Gastrocnemius medialis (tissue), 4 donors: ENCODE results near the gene NECTIN2.

Source experiments
- CTCF ChIP-seq, 5 experiments: fragments of 450-650 bp in 3 of 5; fragments of 200-600 bp in 2 of 5; sonication (generic) in 2 of 5; IDR thresholded peaks in 4 of 5; conservative IDR thresholded peaks in 1 of 5; 1 replicate in 4 of 5; 2 replicates in 1 of 5; pipeline ENCODE4 v1.5.1; 2016 to 2019; ENCODE audit warnings: antibody characterized with exemption in 5 of 5, mild to moderate bottlenecking in 3 of 5, moderate library complexity in 3 of 5
- POLR2A ChIP-seq, 2 donors: fragments of 450-650 bp; IDR thresholded peaks; one replicate each; pipeline ENCODE4 v1.6.1; 2017; ENCODE audit warnings: antibody characterized with exemption in 2 of 2, mild to moderate bottlenecking in 2 of 2, moderate library complexity in 2 of 2

- TF ChIP-seq CTCF (IDR thresholded peaks at IDR 0.05 in 4 of 5, conservative IDR thresholded peaks at IDR 0.05 in 1 of 5) (no peak), POLR2A (IDR thresholded peaks at IDR 0.05) (no peak)
Observed at GRCh38 chr19:44897835-44898234, 51.7 kb downstream of the NECTIN2 start.
